ENCODE data around the gene PLXNA4.

Gene PLXNA4

DNA sequence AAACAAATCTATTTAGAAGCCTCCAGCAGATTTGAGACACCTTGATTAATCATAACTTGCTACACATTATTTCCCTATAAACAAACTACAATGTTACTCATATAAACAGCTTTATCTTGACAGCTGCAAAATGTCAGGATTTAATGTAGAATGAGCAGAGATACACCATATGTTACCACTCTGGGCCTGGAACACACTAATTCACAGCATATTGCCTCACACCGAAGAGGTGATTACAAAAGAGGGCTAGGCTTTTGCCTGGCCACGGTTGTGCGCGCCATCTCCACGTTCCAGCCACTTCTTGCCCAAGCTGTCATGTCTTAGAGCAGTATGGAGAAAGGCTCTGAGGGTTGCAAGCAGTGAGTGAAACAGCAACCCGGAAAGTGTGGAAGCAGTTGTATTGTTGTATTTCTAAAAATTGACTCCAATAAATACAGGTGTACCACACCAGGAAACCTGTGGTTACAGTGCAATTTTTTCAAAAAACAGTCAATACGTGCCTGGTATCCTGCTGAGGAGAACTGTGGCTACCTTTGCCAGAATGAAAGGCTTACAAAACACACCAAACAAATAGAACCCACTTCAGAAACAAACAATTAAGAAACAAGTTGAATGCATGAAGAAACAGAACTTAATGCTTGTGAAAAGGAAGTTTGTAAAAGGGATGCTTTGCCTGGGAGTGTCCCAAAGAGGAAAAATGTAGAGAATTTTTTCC, 498.1 kb downstream of the PLXNA4 start:
- DNase-seq = no peak

DNA sequence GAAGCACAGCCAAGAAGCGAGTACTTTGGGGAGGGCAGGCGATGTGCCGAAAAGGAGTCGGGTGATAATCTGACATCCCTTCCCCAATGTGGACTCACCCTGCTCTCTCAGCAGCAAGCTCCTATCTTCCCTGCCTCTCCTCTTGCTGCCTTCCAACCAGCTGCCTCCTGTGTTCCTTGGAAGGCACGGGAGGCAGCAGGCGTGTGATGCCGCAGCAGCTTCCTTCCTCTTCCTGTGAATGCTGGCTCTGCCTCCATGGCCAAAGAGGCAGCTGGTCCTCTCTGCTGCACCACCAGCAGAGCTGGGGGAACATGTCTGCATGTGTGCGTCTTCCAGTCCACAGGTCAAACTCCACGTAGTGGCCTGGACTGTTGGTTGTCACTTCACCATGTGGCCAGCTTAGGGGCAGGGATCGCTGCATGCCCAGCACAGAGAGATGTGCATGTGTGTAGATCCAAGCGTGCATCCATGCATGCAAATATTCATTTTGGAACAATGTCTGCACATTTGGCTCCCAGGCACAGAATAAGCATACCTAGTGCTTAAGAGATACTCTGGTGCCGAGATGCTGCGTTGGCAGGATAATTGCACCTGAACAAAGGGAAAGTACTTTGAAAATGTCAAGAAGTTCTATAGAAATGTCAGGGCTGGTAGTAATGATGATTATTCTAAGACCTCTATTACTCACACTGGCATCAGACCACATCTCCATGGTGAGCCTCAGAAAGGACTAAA, 499.8 kb downstream of the PLXNA4 start:
- no peak for DNase-seq

DNA sequence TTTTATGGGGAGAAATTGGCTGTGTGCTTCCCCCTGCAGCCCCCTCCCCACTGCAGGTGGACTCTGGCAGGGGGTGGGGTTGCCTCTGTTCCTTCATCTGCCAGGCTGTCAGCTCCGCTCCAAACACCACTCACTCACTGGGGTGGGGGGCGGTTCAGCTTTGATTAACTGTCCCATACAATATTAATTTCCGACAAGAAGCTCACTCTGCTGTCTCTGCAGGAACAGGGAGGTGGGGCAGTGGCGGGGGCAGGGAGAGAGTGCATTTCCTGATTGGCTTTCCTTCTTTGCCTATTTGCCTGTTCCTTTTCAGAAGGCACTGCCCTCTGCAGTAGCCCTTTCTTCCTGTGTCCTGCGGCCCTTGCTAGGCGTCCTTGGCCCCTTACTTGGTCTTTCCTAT, 500.8 kb downstream of the PLXNA4 start:
- no peak for DNase-seq

DNA sequence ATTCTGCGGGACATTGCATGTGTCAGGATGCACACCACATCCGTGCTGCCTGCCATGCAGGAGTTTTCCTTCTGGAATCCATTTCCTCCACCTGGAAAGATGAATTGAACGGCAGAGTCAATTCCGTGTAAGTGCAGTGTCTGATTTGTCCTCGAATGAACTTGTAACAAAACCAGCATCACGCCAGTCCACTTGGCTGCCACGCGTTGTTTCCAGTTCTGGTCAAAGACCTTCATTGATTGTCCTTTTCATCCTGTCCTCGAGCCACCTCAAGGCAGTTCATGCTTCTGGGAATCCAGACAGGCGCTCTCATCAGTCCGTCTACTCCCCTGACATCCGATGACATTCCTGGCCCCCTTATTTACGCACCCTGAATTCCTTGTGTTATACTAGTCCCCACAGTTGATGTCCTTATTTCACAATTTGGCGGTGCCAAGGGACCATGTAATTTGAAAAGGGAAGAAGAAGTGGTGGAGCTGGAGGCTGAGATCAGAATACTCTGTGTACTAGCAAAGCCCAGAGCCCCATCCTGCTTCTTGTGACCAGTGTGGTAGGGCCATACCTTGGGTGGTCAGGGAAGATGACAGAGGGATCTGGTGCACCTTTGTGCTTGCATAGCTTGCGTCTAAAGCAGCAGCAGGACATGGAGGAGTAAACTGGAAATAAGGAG, 502.2 kb downstream of the PLXNA4 start:
- no peak for DNase-seq
